Nephron (organoid): ENCODE data around the gene PRR36.
"Not testable (repeated sequence)": the region's sequence is repeated elsewhere in the genome, so short reads cannot be mapped to it uniquely, and the experiment has no call there.

Source experiments
- H3K27ac Mint-ChIP-seq, 3 experiments: 2 replicates each; pipeline ENCODE4 v1.8.0; 2020; ENCODE audit warnings: mixed read lengths in 3 of 3, mild to moderate bottlenecking in 2 of 3, moderate library complexity in 1 of 3
- H3K27me3 Mint-ChIP-seq: 2 replicates; pipeline ENCODE4 v1.8.0; 2021; ENCODE audit warnings: low read depth, mild to moderate bottlenecking, moderate library complexity, mixed read lengths
- H3K36me3 Mint-ChIP-seq: 2 replicates; pipeline ENCODE4 v1.8.0; 2020; ENCODE audit warnings: low read depth, mixed read lengths
- H3K4me1 Mint-ChIP-seq: 2 replicates; pipeline ENCODE4 v1.8.0; 2020; ENCODE audit warnings: mixed read lengths
- H3K4me3 Mint-ChIP-seq, 3 experiments: 2 replicates each; pipeline ENCODE4 v1.8.0; 2020; ENCODE audit warnings: mild to moderate bottlenecking in 3 of 3, mixed read lengths in 3 of 3, moderate library complexity in 2 of 3
- H3K9me3 Mint-ChIP-seq: 2 replicates; pipeline ENCODE4 v1.8.0; 2020; ENCODE audit warnings: mixed read lengths
- TF ChIP-seq, protein P1 (sequence below), 3 experiments: fragments of 200-600 bp; sonication (generic); IDR thresholded peaks; one replicate each; pipeline ENCODE4 v1.5.0; 2021; ENCODE audit warnings: antibody characterized with exemption in 3 of 3; ENCODE audit not compliant: unreplicated experiment in 3 of 3

PRR36 gene

DNA sequence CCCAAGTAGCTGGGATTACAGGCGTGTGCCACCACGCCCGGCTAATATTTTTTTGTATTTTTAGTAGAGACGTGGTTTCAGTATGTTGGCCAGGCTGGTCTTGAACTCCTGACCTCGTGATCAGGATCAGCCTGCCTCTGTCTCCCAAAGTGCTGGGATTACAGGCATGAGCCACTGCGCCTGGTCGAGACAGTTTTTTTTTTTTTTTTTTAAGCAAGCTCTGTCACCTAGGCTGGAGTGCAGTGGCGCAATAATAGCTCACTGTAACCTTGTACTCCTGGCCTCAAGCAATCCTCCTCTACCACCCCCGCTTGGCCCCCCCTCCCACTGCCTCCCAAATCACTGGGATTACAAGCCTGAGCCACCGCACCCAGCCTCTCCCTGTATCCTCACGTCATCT, 23.1 kb upstream of the PRR36 start:
- TF ChIP-seq, protein P1, sequence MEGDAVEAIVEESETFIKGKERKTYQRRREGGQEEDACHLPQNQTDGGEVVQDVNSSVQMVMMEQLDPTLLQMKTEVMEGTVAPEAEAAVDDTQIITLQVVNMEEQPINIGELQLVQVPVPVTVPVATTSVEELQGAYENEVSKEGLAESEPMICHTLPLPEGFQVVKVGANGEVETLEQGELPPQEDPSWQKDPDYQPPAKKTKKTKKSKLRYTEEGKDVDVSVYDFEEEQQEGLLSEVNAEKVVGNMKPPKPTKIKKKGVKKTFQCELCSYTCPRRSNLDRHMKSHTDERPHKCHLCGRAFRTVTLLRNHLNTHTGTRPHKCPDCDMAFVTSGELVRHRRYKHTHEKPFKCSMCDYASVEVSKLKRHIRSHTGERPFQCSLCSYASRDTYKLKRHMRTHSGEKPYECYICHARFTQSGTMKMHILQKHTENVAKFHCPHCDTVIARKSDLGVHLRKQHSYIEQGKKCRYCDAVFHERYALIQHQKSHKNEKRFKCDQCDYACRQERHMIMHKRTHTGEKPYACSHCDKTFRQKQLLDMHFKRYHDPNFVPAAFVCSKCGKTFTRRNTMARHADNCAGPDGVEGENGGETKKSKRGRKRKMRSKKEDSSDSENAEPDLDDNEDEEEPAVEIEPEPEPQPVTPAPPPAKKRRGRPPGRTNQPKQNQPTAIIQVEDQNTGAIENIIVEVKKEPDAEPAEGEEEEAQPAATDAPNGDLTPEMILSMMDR (IDR thresholded peaks at IDR 0.05; ENCODE audit: unreplicated experiment in 3 of 3) = no peak
- Mint-ChIP-seq H3K27me3 (peaks cover 6% of the 10 kb centered on the region), H3K4me3 (no peak overlapping the region), H3K9me3 (no peaks in the 10 kb centered on the region), H3K4me1 (no peaks in the 10 kb centered on the region), H3K27ac (no peak overlapping the region), H3K36me3 (no peaks in the 10 kb centered on the region)

GRCh38 chr19:7895565-7895964, 21.4 kb upstream of the PRR36 start:
- H3K36me3 Mint-ChIP-seq = no peaks in the 10 kb centered on the region

GRCh38 chr19:7894612-7895309, 20.6 kb upstream of the PRR36 start:
- TF ChIP-seq, protein P1 (IDR thresholded peaks at IDR 0.05; ENCODE audit: unreplicated experiment in 3 of 3) = no peak

More at GRCh38 chr19:7895565-7895964, 21.4 kb upstream of the PRR36 start:
- TF ChIP-seq, protein P1 (IDR thresholded peaks at IDR 0.05; ENCODE audit: unreplicated experiment in 3 of 3) = no peak
- peaks cover 18% of the 10 kb centered on the region for H3K27me3 Mint-ChIP-seq
- no peak overlapping the region for H3K27ac Mint-ChIP-seq
- no peaks in the 10 kb centered on the region for H3K4me1 Mint-ChIP-seq
- no peaks in the 10 kb centered on the region for H3K9me3 Mint-ChIP-seq
- no peak overlapping the region for H3K4me3 Mint-ChIP-seq

DNA sequence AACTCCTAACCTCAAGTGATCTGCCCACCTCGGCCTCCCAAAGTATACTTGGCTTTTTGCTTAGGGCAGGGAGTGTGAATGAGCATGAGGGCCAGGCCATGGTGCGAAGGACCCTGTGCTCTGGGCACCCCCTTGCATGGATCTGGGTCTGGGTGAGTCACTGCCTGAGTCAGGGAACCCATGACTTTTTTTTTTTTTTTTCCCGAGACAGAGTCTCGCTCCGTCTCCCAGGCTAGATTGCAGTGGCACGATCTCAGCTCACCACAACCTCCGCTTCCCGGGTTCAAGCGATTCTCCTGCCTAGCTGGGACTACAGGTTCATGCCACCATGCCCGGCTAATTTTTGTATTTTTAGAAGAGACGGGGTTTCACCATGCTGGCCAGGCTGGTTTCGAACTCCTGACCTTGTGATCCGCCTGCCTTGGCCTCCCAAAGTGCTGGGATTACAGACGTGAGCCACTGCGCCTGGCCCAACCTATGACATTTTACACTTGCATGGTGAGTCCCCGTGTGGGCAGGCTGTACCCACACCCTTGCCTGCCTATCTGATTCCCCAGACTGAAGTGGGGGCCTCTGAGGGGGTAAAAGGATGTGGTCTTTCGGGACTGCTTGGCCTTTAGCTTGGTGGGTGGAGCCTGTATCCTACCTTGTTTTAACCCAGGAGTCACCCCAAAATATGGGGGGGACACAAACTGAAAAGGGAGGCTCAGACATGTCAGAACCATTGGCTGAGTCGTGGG, 19.3 kb upstream of the PRR36 start:
- peaks cover 25% of the 10 kb centered on the region for H3K27me3 Mint-ChIP-seq

More at GRCh38 chr19:7894612-7895309, 20.6 kb upstream of the PRR36 start:
- no peaks in the 10 kb centered on the region for H3K36me3 Mint-ChIP-seq
- H3K9me3 Mint-ChIP-seq = no peaks in the 10 kb centered on the region
- H3K27me3 Mint-ChIP-seq = peaks cover 20% of the 10 kb centered on the region
- H3K4me1 Mint-ChIP-seq = no peaks in the 10 kb centered on the region
- no peak overlapping the region for H3K27ac Mint-ChIP-seq
- H3K4me3 Mint-ChIP-seq = no peak overlapping the region

DNA sequence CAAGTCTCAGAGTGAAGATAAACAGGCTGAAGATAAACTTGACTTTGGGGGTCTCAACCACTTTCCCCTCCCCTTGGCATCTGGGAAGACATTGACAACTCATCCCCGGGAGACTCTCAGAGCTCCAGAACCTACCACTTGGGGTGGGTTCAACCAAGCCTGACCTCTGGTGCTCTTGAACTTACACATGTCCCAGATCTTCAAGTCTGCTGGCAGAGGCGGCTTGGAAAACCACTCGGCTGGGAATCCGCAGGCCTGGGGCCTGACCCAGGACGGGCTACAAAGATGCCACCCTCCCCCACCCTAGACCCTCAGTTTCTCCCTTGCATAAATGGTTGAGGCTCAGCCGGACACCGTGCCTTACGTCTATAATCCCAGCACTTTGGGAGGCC, 14.6 kb upstream of the PRR36 start:
- H3K4me3 Mint-ChIP-seq = peak overlapping the region in 2 of 3 experiments; percentile 32 to 40
- TF ChIP-seq, protein P1 (IDR thresholded peaks at IDR 0.05; ENCODE audit: unreplicated experiment in 3 of 3) = no peak
- H3K9me3 Mint-ChIP-seq = no peaks in the 10 kb centered on the region
- no peaks in the 10 kb centered on the region for H3K4me1 Mint-ChIP-seq
- H3K27ac Mint-ChIP-seq = no peak overlapping the region
- H3K36me3 Mint-ChIP-seq = no peaks in the 10 kb centered on the region
- H3K27me3 Mint-ChIP-seq = peaks cover 32% of the 10 kb centered on the region

More for the DNA sequence above, 19.3 kb upstream of the PRR36 start:
- not testable (repeated sequence) for H3K36me3 Mint-ChIP-seq, H3K9me3 Mint-ChIP-seq, H3K4me1 Mint-ChIP-seq, H3K4me3 Mint-ChIP-seq, H3K27ac Mint-ChIP-seq

DNA sequence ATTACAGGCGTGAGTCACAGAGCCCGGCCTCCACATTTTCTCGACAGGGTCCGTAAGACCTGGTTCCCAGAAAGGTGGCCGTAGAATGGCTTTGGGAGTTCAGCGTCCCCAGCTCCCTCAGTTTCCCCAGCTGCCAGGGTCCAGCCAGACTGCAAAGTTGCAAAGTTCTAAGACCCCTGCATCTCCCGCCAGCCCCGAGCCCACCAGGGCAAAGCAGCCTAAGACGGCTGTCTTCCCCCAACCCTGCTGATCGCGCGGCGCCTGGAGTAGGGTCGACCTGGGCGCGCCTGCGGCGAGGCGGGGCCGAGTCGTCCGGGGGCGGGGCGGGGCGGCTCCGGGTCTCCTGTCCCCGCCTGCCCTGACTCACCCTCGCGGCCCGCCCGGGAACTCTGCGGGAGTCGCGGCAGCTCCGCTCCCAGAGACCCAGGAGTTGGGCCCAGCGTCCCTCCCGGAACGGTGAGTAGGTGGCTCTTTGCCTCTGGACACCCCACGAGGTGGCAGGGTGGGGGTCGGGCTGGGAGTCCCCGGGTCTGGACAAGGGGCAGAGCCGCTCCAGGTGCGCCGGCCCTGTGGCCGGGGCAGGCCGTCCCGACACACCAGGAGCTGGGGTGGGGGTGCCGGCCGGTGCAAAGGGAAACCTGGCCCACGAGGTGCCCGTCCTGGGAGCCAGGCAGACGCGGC, 14.1 kb upstream of the PRR36 start, which contains the start of gene LRRC8E:
Gene LRRC8E (plus strand): TSS at position 366 of the 681 bp plus-strand sequence. CDS start 7,094 bp downstream, outside the sequence.
- Mint-ChIP-seq H3K4me1 (no peaks in the 10 kb centered on the region), H3K36me3 (no peaks in the 10 kb centered on the region), H3K4me3 (peak within 1 kb of the TSS in 2 of 3 experiments; percentile 32 to 40), H3K27me3 (peaks cover 31% of the 10 kb centered on the region), H3K27ac (no peak within 1 kb of the TSS), H3K9me3 (no peaks in the 10 kb centered on the region)
- TF ChIP-seq, protein P1 (IDR thresholded peaks at IDR 0.05; ENCODE audit: unreplicated experiment in 3 of 3) = no peak
